Body of pancreas (tissue), 4 donors: ENCODE results near the gene GAL. TPM values are rescaled to one million over a fixed set of nuclear protein-coding genes. Genes with fewer than 3 reads are reported as not detected.
"Not testable (repeated sequence)": the region's sequence is repeated elsewhere in the genome, so short reads cannot be mapped to it uniquely, and the experiment has no call there.

ENCODE experiments used
- ATAC-seq: fragments of 150-250 bp; one replicate; pipeline ENCODE4 v1.9.1; 2016
- DNase-seq, 4 donors: peaks; one replicate each; pipeline ENCODE4 v3.0.0-alpha.2; 2019
- H3K27ac ChIP-seq, 4 donors: fragments of 200-600 bp; sonication (generic); 1 replicate in 3 of 4; 2 replicates in 1 of 4; pipeline versions ENCODE4 v1.5.1 to v1.6.1; 2016 to 2019; ENCODE audit warnings: mild to moderate bottlenecking in 1 of 4, mixed read lengths in 1 of 4, moderate library complexity in 1 of 4
- H3K27me3 ChIP-seq, 2 donors: fragments of 200-600 bp; sonication (generic); one replicate each; pipeline ENCODE4 v1.6.0; 2016; ENCODE audit warnings: mild to moderate bottlenecking in 1 of 2
- H3K36me3 ChIP-seq, 2 donors: fragments of 200-600 bp; sonication (generic); replicated peaks in 1 of 2; 2 replicates each; pipeline ENCODE4 v1.5.1; 2016; ENCODE audit warnings: low read depth in 2 of 2; ENCODE audit not compliant: insufficient read depth in 1 of 2
- H3K4me1 ChIP-seq: fragments of 200-600 bp; sonication (generic); one replicate; pipeline ENCODE4 v1.6.0; 2016
- H3K4me3 ChIP-seq, 2 donors: fragments of 200-600 bp; sonication (generic); 1 replicate in 1 of 2; 2 replicates in 1 of 2; pipeline ENCODE4 v1.5.1; 2016 to 2019
- H3K9me3 ChIP-seq, 3 donors: fragments of 200-600 bp; sonication (generic); 1 replicate in 2 of 3; 2 replicates in 1 of 3; pipeline ENCODE4 v1.5.1; 2016
- CTCF ChIP-seq, 7 experiments: fragments of 450-650 bp in 4 of 7; fragments of 200-600 bp in 3 of 7; sonication (generic) in 3 of 7; IDR thresholded peaks; one replicate each; pipeline ENCODE4 v1.5.1; 2016 to 2019; ENCODE audit warnings: antibody characterized with exemption in 7 of 7
- POLR2A ChIP-seq, 3 donors: fragments of 450-650 bp; IDR thresholded peaks; one replicate each; pipeline ENCODE4 v1.6.1; 2016; ENCODE audit warnings: antibody characterized with exemption in 3 of 3, mild to moderate bottlenecking in 2 of 3
- WGBS, 2 donors: methylation state at CpG; one replicate each; pipeline ENCODE4 v1.1.5; 2017; 5-methylcytosine and 5-hydroxymethylcytosine counted together
- intact Hi-C: fragments of 100-400 bp; cut with DNase I; formaldehyde crosslinking; loops from one replicate; pipeline ENCODE4 v1.15.1; 2023
- total RNA-seq, 2 donors: library from RNA; depleted of rRNA; stranded (reverse); fragments of >200 nt; gene quantifications; one replicate each; pipeline ENCODE4 v1.1.0, GENCODE V29; 2016

The GAL gene, protein sequence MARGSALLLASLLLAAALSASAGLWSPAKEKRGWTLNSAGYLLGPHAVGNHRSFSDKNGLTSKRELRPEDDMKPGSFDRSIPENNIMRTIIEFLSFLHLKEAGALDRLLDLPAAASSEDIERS
- total RNA-seq: 1 to 10 TPM; 3.4 to 5.9 TPM

DNA sequence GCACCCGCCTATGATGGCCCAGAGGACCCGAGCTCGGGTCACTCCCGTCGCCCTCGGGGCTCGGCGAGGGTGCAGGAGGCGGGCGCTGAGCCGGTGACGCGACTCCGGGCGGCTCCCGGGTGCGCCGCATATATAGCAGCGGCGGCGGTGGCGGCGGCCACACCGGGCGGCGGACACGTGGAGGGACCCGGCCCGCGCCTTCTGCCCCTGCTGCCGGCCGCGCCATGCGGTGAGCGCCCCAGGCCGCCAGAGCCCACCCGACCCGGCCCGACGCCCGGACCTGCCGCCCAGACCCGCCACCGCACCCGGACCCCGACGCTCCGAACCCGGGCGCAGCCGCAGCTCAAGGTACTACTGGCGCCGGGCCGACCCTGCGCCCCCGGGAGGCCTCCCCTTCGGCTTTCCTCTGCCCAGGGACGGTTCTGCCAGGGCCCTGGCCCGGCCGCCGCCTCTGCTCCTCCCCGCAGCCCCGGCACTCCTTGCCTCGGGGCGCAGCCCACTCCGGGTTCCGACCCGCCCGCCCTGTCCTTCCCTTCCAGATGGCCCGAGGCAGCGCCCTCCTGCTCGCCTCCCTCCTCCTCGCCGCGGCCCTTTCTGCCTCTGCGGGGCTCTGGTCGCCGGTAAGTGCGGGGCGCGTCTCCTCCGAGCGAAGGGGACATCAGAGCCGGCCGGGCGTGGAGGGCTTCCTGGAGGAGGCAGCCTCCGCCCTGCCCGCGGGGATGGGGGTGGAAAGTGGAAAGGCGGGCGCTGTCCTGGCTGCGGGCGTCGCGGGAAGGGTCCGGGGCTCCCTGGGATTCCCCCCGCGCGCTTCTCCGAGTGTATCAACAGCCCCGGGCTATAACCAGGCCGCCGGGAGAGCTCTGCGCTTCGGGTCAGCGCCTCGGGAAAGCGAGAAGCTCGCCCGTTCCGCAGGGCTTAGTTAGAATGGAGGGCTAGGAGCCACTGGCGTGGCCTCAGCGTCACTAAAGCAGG lies at the start of gene GAL:
Gene GAL, plus strand, starts transcription at position 160 of the 972 bp plus-strand sequence. Its CDS starts 380 bp downstream, at position 540.
- Histone ChIP-seq H3K27ac (no peak within 1 kb of the TSS), H3K9me3 (no peaks in the 10 kb centered on the region), H3K27me3 (peaks cover 0 to 16% of the 10 kb centered on the region in 2 donors), H3K36me3 (no peaks in the 10 kb centered on the region), H3K4me3 (no peak within 1 kb of the TSS), H3K4me1 (peaks cover 14% of the 10 kb centered on the region)
- 6 to 12% methylated on average over 41 to 97 of the region's 113 CpGs for WGBS, 2 donors
- peak in 1 of 4 donors; percentile 28 for DNase-seq
- intact Hi-C loops: no loop called here
- TF ChIP-seq CTCF (IDR thresholded peaks at IDR 0.05) (no peak), POLR2A (IDR thresholded peaks at IDR 0.05) (no peak)
- ATAC-seq: peak; percentile 67

DNA sequence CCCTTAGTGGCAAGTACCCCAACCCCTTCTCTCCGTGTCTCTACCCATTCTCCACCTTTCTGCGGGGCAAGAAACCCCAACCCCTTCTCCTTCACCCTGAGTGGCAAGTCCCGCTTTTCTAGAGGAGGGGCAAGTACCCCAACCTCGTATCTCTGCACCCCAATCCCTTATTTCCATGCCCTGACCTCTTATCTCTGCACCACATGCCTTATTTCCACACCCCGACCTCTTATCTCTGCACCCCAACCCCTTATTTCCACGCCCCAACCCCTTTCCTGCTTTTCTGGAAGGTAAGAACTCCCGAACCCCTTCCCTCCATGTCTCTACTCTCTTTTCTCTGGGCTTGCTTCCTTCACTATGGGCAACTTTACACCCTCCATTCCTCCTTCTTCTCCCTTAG lies 49.7 kb upstream of the GAL start:
- H3K36me3 ChIP-seq, intact Hi-C loops: not testable (repeated sequence)

DNA sequence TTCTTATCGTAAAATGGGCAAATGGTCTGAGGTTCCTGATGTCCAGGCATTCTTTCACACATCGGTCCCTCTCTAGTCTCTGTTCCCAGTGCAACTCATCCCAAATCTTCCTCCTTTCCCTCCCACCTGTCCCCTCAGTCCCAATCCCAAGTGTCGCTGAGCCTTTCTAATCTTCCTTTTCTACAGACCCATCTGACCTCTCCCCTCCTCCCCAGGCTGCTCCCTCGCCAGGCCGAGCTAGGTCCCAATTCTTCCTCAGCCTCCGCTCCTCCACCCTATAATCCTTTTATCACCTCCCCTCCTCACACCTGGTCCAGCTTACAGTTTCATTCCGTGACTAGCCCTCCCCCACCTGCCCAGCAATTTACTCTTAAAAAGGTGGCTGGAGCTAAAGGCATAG lies 49.2 kb upstream of the GAL start:
- DNase-seq, H3K27me3 ChIP-seq, H3K9me3 ChIP-seq, intact Hi-C loops, H3K36me3 ChIP-seq, H3K4me3 ChIP-seq, H3K27ac ChIP-seq, ATAC-seq, H3K4me1 ChIP-seq: not testable (repeated sequence)
- 50 to 65% methylated on average over 5 to 7 of the region's 7 CpGs for WGBS, 2 donors

More for the DNA sequence above, 49.7 kb upstream of the GAL start:
- H3K9me3 ChIP-seq, H3K4me1 ChIP-seq, H3K27me3 ChIP-seq, H3K27ac ChIP-seq, DNase-seq, H3K4me3 ChIP-seq, ATAC-seq: not testable (repeated sequence)
- 47 to 49% methylated on average over 6 to 7 of the region's 7 CpGs for WGBS, 2 donors

DNA sequence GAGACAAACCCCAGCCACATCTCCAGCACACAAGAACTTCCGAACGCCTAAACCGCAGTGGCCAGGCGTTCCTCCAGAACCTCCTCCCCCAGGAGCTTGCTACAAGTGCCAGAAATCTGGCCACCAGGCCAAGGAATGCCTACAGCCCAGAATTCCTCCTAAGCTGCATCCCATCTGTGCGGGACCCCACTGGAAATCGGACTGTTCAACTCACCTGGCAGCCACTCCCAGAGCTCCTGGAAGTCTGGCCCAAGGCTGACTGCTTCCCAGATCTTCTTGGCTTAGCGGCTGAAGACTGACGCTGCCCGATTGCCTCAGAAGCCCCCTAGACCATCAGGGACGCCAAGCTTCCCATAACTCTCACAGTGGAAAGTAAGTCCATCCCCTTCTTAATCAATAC lies 48.5 kb upstream of the GAL start:
- H3K27me3 ChIP-seq, ATAC-seq, H3K4me3 ChIP-seq, intact Hi-C loops, H3K36me3 ChIP-seq, H3K4me1 ChIP-seq, DNase-seq, H3K9me3 ChIP-seq, H3K27ac ChIP-seq: not testable (repeated sequence)
- WGBS, 2 donors: 30 to 61% methylated on average over 2 to 7 of the region's 10 CpGs

- H3K4me3 ChIP-seq, H3K36me3 ChIP-seq, H3K27me3 ChIP-seq, H3K4me1 ChIP-seq, DNase-seq, H3K27ac ChIP-seq, intact Hi-C loops, ATAC-seq, H3K9me3 ChIP-seq: not testable (repeated sequence)
- WGBS, 2 donors: 82% methylated on average over 2 of the region's 3 CpGs; no CpG with 5 or more reads in 1 of the 2 donors
These were observed 45.0 kb upstream of the GAL start for GRCh38 chr11:68639322-68639721.

GRCh38 chr11:68641880-68642279 lies 42.5 kb upstream of the GAL start:
- no peaks in the 10 kb centered on the region for H3K36me3 ChIP-seq
- H3K27ac ChIP-seq: no peak overlapping the region
- H3K4me1 ChIP-seq: no peaks in the 10 kb centered on the region
- 73 to 79% methylated on average over 12 to 15 of the region's 15 CpGs for WGBS, 2 donors
- intact Hi-C loops: no loop called here
- TF ChIP-seq CTCF (IDR thresholded peaks at IDR 0.05) (no peak), POLR2A (IDR thresholded peaks at IDR 0.05) (no peak)
- ATAC-seq (no peak), DNase-seq (no peak)
- H3K9me3 ChIP-seq: peaks cover 0 to 9% (median 0%) of the 10 kb centered on the region in 3 donors
- H3K4me3 ChIP-seq: no peak overlapping the region
- no peaks in the 10 kb centered on the region for H3K27me3 ChIP-seq
